Mammary epithelial cell (primary cell): ENCODE data around the gene BPIFB6.

Experiments used
- CTCF ChIP-seq, 2 donors: IDR thresholded peaks in 1 of 2; conservative IDR thresholded peaks in 1 of 2; 2 replicates each; pipeline ENCODE4 v1.5.1; 2011 to 2012; ENCODE audit warnings: inconsistent platforms in 2 of 2, low read length in 2 of 2, mild to moderate bottlenecking in 2 of 2, control low read depth in 1 of 2, low read depth in 1 of 2; ENCODE audit not compliant: insufficient read depth in 1 of 2; ENCODE audit errors: extremely low read depth in 1 of 2
- EZH2 ChIP-seq: IDR thresholded peaks from 2 replicates; pipeline ENCODE4 v1.6.1; 2012; ENCODE audit warnings: low read length, inconsistent platforms, borderline replicate concordance

- TF ChIP-seq CTCF (conservative IDR thresholded peaks at IDR 0.05 in 1 of 2, IDR thresholded peaks at IDR 0.05 in 1 of 2; ENCODE audit: extremely low read depth in 1 of 2, insufficient read depth in 1 of 2, low read depth in 1 of 2, low read length in 2 of 2) (no peak), EZH2 (no peak)
Observed at GRCh38 chr20:33065785-33066184, 34.3 kb downstream of the BPIFB6 start.
